Astrocyte of the hippocampus (primary cell): ENCODE results near the gene DYNLL1.
"Not testable (repeated sequence)": the region's sequence is repeated elsewhere in the genome, so short reads cannot be mapped to it uniquely, and the experiment has no call there.

Experiments
- DNase-seq: peaks from one replicate; pipeline ENCODE4 v3.0.0; 2011; ENCODE audit warnings: low read depth, low spot score

The DYNLL1 gene

DNA sequence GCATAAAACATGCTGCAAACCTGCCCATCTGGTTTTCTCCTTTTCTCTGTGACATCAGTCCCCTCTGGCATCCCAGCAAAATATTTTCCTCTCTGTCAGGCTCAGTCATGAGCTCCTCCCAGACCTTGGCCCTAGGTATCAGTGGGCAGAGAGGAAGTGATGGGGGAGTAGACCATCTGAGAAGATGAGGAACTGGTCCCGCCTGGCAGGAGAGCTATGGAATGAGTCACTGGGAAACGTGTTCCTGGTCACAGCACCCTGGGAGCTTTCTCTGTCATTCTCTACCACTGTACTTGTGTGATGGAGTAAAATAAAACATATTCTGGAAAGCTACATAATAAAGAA, 21.3 kb upstream of the DYNLL1 start:
- peak; percentile 71 for DNase-seq

GRCh38 chr12:120475643-120476042, 20.3 kb upstream of the DYNLL1 start:
- no peak for DNase-seq

DNA sequence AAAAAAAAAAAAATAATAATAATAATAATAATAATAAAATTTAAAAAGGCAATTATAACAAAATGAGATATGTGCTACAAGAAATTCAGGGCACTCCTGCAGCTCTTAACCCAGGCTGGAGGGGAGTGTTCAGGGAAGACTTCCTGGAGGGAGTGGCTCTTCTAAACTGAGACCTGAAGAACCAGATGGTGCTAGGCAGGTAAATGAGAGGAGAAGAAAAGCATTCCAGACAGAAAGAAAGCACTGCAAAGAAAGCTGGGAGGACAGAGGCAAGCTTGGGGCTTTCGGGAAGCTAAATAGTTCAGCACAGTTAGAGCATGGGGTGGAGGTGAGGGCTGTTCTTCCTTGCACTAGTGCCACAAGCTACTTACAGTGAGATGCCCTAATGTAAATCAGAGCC, 16.5 kb upstream of the DYNLL1 start:
- DNase-seq, result no peak

DNA sequence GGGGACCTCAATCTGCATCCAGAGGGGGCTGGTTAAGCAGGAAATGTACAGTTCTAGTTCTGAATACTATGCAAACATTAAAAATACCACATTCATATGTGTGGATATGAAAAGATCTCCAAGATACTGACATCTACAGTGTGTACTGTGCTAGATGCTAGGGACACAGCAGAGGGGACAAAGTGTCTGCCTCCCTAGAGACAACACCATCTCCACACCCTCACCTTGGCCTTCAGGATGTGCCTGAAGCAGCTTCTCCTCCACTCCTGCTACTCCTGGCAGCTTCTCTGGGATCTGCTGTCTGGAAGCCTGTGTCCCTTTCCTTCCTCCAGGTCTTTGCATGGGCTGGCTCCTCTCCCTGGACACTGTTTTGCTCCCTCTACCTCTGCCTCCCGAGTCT, 15.7 kb upstream of the DYNLL1 start:
- no peak for DNase-seq

GRCh38 chr12:120481022-120481767, 14.7 kb upstream of the DYNLL1 start:
- DNase-seq, result no peak

DNA sequence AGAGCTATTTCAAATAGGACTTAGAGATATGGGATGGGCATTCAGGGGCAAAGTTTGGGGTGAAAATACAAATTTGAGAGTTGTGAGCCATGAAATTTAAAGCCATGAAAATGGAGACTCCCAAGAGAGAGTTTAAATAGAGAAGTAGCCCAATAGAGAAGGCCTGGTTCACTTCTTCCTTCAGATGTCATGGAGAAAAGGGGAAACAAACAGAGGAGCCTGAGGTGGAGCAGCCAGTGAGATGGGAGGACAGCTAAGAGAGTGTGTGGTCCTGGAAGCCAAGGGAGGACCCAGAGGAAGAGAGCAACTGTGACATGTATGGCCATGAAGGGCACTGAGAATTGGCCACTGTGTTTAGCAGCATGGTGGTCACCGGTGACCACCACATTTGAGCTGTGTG, 12.3 kb upstream of the DYNLL1 start:
- DNase-seq, result no peak

DNA sequence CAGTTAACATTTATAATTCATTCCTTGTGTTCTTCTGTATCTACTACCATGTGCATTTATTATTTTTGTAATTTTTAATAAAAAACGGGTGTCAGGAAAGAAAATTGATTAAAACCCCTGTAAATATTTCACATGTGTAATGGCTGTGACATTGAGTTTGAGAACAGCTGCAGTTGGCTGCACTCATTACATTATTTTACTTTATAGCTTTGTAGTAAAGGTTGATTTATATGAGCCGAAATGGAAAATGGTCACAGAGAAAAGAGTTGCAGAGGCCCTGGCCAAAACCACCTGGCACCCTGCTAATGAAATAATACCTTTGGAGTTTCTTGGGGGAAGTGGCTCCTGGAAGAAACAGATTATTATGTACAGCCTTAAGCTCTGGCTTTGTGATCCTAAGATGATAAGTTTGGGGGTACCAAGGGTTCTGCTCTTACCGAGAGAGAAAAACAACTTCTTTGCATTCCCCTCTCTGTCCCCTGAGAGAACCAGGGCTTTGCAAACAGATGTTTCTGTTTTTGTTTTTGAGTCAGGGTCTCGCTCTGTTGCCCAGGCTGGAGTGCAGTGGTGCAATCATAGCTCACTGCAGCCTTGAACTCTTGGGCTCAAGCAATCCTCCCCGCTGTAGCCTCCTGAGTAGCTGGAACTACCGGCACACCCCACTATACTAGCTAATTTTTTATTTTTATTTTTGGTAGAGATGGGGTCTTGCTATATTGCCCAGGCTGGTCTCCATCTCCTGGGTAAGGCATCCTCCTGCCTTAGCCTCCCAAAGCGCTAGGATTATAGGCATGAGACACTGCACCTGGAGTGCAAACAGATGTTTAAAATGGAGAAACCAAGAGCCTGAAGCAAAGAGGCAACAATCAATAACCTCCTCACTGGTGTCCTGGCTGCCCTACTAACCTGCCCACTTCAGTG, 9.7 kb upstream of the DYNLL1 start:
- DNase-seq, result no peak

GRCh38 chr12:120487552-120487951, 8.4 kb upstream of the DYNLL1 start:
- DNase-seq, result not testable (repeated sequence)

DNA sequence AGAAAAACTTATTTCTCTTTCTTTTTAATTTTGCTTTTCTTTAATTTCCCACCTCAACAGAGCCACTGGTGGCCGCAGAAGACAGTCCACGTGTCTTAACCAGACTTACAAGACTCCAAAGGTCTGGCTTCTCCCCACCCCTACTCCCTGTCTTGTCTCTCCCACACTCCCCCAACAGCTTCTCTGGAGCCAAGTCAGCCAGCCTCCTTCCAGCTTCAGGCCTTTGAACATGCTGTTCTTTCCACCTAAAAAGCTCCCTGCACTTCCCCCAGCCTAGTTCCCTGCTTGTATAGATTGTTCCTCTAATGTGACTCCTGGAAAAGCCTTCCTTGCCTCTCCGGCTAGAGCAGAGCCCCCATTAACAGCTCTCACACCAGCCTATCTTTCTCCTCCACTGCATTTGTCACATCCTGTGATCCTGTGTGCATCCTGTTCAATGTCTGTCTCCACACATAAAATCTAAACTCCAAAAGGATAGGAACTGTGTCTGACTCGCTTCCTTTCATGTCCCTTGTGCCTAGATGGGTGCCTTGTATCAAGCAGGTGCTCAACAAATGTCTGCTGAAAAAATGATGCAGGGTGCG, 7.8 kb upstream of the DYNLL1 start:
- DNase-seq, result no peak

DNA sequence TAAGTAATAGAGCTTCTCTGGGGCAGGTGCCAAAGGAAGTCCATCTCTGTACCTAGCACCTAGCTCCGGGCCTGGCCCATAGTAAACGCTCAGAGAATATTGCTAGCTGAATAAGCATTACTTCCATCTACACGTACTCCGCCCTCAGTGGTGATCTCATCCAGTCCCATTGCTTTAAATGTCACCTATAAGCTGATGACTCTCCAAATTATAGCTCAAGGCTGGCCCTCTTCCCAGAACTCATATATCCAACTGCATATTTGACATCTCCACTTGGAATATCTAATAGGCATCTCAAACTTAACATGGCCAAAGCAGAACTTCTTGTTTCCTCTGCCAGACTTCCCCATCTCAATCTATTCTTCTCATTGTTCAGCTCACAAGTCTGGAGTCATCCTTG, 6.9 kb upstream of the DYNLL1 start:
- DNase-seq, result no peak

- no peak for DNase-seq
These were observed 5.6 kb upstream of the DYNLL1 start for GRCh38 chr12:120490325-120490724.

DNA sequence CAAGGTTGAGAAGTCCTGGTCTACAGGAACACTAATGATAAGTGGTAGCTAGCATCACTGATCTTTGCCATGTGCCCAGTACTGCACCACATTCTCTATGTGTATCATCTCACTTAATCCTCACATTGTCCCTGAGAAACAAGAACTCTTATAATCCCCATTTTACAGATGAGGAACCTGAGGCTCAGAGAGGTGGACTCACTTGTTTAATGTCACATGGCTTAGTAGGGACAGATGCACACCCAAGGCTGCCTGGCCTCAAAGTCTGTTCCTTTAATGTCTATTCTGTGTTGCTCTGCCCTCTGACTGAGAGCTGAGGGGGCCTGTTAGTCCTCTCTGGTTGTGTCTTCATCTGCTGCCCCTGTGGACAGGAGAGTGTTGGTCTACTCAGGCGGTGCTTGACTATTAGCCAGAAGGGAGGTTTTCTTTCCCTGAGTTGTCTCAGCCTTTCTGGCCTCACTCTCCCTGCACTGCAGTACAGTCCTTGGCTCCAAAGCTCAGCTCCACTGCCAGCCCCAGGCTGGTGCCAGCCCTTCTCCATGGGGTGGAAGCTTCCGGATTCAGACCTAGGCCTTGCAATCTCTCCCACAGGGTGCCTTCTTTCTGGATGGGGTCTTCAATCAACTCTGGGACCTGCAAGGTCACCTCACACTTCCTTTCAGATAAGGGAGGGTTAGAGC, 4.9 kb upstream of the DYNLL1 start:
- DNase-seq, result no peak

GRCh38 chr12:120495186-120495730, 655 bp upstream of the DYNLL1 start:
- DNase-seq, result peak; percentile 18

GRCh38 chr12:120496413-120497340, 764 bp downstream of the DYNLL1 start:
- DNase-seq, result peak; percentile 61

GRCh38 chr12:120497524-120498150, 1.7 kb downstream of the DYNLL1 start:
- peak; percentile 27 for DNase-seq

DNA sequence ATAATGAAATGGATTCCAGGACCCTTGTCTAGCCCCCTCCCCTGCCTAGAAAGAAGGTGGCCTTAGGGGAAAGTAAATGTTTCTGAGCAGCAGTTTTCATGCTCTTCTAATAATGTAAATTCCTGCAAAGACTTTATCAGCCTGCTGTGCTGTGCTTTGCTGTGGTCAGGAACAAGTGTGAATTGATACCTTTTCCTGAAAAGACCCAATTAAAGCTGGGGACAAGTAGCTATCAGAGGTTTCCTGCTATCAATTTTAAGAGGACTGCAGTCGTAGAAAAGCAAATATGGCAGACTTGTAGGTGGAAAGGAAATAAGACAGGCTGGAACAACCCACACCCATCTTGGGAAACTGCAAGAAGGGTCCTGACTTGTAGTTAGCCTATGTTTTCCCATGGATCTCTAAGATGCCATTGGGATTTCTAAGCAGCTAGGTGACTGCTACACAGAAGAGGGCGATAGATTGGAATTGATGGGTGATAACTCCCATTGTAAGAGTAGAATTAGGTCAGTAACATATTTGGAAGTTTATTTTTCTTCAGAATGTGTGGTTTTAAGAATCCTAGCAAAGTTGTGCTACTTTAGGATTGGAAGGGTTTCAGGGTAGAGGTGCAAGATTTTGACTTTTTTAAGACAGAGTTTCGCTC, 3.1 kb downstream of the DYNLL1 start:
- DNase-seq, result no peak

- DNase-seq, result peak; percentile 13
These were observed 4.7 kb downstream of the DYNLL1 start for GRCh38 chr12:120500581-120500980.

- no peak for DNase-seq
These were observed 8.7 kb downstream of the DYNLL1 start for GRCh38 chr12:120504587-120504986.

GRCh38 chr12:120508537-120508936, 12.6 kb downstream of the DYNLL1 start:
- no peak for DNase-seq

GRCh38 chr12:120514002-120514401, 18.1 kb downstream of the DYNLL1 start:
- DNase-seq, result no peak
